A673 (cell line): ENCODE measurements around the gene GRIN2A. TPM values are rescaled to one million over a fixed set of nuclear protein-coding genes. Genes with fewer than 3 reads are reported as not detected.

ENCODE experiments used
- BruUV-seq: library from RNA; stranded (reverse); fragments of 400-500 nt; replicated peaks from 2 replicates; lab custom pipeline; 2021; lab: Mats Ljungman, UMichigan
- CTCF ChIA-PET: fragments of 300-600 bp; sonication (Branson Sonifier 250); formaldehyde crosslinking; loops from one replicate; lab custom pipeline; 2022; ENCODE audit warnings: antibody characterized with exemption; lab: Charles Lee
- POLR2A ChIA-PET: fragments of 300-600 bp; sonication (Branson Sonifier 250); formaldehyde crosslinking; loops from one replicate; lab custom pipeline; 2022; ENCODE audit warnings: antibody characterized with exemption; ENCODE audit not compliant: low non-redundant PET; lab: Charles Lee
- DNase-seq: peaks from one replicate; pipeline ENCODE4 v3.0.0-alpha.2; 2015; ENCODE audit warnings: low spot score
- H3K27ac ChIP-seq: fragments of 200-600 bp; sonication (generic); 2 replicates; pipeline ENCODE4 v1.5.1; 2016; ENCODE audit warnings: mixed run types, low read depth, mild to moderate bottlenecking, mixed read lengths, antibody characterized with exemption, low read length; ENCODE audit not compliant: poor library complexity, severe bottlenecking
- H3K27me3 ChIP-seq: fragments of 200-600 bp; sonication (generic); replicated peaks from 2 replicates; pipeline ENCODE4 v1.6.1; 2017; ENCODE audit warnings: mixed run types, low read depth, mild to moderate bottlenecking, mixed read lengths, antibody characterized with exemption, low read length; ENCODE audit not compliant: insufficient read depth, poor library complexity
- H3K36me3 ChIP-seq: fragments of 200-600 bp; sonication (generic); 2 replicates; pipeline ENCODE4 v1.6.1; 2016; ENCODE audit warnings: mixed run types, mild to moderate bottlenecking, mixed read lengths, antibody characterized with exemption, low read length; ENCODE audit not compliant: insufficient read depth, poor library complexity, severe bottlenecking
- H3K4me1 ChIP-seq: fragments of 200-600 bp; sonication (generic); 2 replicates; pipeline ENCODE4 v1.6.1; 2017; ENCODE audit warnings: mixed run types, mild to moderate bottlenecking, mixed read lengths, antibody characterized with exemption, low read length; ENCODE audit not compliant: insufficient read depth, poor library complexity, severe bottlenecking
- H3K4me3 ChIP-seq: fragments of 200-600 bp; sonication (generic); 2 replicates; pipeline ENCODE4 v1.5.1; 2016; ENCODE audit warnings: low read depth, mixed run types, mild to moderate bottlenecking, mixed read lengths, low read length; ENCODE audit not compliant: poor library complexity, severe bottlenecking
- H3K9me3 ChIP-seq: fragments of 200-600 bp; sonication (generic); 2 replicates; pipeline ENCODE4 v1.6.1; 2016; ENCODE audit warnings: mixed run types, low read depth, mild to moderate bottlenecking, mixed read lengths, antibody characterized with exemption, low read length; ENCODE audit not compliant: poor library complexity, severe bottlenecking
- EZH2 ChIP-seq: fragments of 200-600 bp; sonication (generic); IDR thresholded peaks from 2 replicates; pipeline ENCODE4 v1.6.1; 2017; ENCODE audit warnings: borderline replicate concordance, low read depth, mild to moderate bottlenecking, mixed read lengths, antibody characterized with exemption, low read length; ENCODE audit not compliant: poor library complexity, severe bottlenecking
- intact Hi-C: fragments of 100-400 bp; cut with micrococcal nuclease; formaldehyde crosslinking; loops from one replicate; pipeline ENCODE4 v1.10.0; 2022; ENCODE audit not compliant: unreplicated experiment
- total RNA-seq: library from RNA; stranded (reverse); gene quantifications from 2 replicates; pipeline ENCODE4 v1.2.3, GENCODE V29; 2021
- TF ChIP-seq, protein P1 (sequence below): fragments of 300-800, 200-600 bp; sonication (generic); conservative IDR thresholded peaks from 2 replicates; pipeline ENCODE4 v1.5.1; 2017; ENCODE audit warnings: low read depth, mild to moderate bottlenecking, antibody characterized with exemption, low read length, moderate library complexity, mixed read lengths

GRIN2A gene
- total RNA-seq, 1 experiment from 2014 or later = 1.2 TPM

DNA sequence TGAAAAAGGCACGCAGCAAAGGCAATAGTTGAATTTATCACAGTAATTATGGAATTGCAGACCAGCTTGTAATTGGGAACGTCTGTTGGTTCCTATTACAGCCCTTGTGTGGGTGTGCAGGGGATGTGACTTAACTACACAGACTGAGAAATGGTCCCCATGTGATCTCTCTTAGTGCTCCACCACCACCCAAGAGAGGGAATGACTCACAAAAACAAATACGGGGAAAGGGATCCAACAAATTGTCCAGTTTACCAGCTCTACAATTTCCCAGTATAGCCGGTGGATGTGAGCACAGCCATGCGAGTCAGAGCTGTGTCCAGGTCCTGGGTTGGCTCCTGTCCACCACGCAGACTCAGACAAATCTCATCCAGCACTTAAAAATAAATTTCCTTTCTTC, 337.9 kb downstream of the GRIN2A start:
- H3K27ac ChIP-seq = no peak overlapping the region
- H3K36me3 ChIP-seq = no peaks in the 10 kb centered on the region
- no TSS peak for BruUV-seq
- no peaks in the 10 kb centered on the region for H3K9me3 ChIP-seq
- no peaks in the 10 kb centered on the region for H3K4me1 ChIP-seq
- no peak overlapping the region for H3K4me3 ChIP-seq
- ChIA-PET POLR2A (no interaction called here), CTCF (no interaction called here)
- intact Hi-C loops = no loop called here
- TF ChIP-seq, protein P1, sequence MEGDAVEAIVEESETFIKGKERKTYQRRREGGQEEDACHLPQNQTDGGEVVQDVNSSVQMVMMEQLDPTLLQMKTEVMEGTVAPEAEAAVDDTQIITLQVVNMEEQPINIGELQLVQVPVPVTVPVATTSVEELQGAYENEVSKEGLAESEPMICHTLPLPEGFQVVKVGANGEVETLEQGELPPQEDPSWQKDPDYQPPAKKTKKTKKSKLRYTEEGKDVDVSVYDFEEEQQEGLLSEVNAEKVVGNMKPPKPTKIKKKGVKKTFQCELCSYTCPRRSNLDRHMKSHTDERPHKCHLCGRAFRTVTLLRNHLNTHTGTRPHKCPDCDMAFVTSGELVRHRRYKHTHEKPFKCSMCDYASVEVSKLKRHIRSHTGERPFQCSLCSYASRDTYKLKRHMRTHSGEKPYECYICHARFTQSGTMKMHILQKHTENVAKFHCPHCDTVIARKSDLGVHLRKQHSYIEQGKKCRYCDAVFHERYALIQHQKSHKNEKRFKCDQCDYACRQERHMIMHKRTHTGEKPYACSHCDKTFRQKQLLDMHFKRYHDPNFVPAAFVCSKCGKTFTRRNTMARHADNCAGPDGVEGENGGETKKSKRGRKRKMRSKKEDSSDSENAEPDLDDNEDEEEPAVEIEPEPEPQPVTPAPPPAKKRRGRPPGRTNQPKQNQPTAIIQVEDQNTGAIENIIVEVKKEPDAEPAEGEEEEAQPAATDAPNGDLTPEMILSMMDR = no peak
- TF ChIP-seq EZH2 = no peak
- DNase-seq = no peak
- no peaks in the 10 kb centered on the region for H3K27me3 ChIP-seq

DNA sequence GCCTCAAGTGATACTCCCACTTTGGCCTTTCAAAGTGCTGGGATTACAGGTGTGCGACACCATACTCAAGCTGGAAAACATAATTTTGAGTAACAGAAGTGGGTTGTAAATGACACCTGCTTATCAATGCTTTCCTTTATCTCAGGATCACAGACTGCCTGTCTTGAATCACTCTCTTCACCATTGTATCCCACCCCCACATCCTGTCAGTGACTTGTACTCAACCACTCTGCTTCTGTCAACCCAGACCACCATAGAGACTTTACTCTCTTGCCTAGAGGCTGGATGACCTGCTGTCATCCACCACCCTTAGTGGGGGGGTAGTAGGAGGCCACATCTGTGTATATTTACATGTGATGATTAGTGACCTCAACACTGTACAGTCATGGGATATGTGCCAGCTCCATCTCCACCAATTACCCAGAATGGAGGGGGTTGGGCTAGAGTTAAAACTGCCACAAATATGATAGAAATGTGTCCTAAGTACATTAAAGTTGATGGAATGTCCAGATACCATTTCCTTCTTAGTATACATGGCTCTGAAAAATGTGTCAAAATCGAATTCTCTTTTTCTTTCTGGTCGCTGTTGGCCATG, 338.7 kb downstream of the GRIN2A start:
- CTCF ChIA-PET = no interaction called here
- POLR2A ChIA-PET = no interaction called here
- no peak for TF ChIP-seq EZH2
- TF ChIP-seq, protein P1 = no peak
- intact Hi-C loops = no loop called here
- BruUV-seq = no TSS peak
- Histone ChIP-seq H3K4me1 (no peaks in the 10 kb centered on the region), H3K27ac (no peak overlapping the region), H3K4me3 (no peak overlapping the region), H3K27me3 (no peaks in the 10 kb centered on the region), H3K9me3 (no peaks in the 10 kb centered on the region), H3K36me3 (no peaks in the 10 kb centered on the region)
- DNase-seq = no peak

DNA sequence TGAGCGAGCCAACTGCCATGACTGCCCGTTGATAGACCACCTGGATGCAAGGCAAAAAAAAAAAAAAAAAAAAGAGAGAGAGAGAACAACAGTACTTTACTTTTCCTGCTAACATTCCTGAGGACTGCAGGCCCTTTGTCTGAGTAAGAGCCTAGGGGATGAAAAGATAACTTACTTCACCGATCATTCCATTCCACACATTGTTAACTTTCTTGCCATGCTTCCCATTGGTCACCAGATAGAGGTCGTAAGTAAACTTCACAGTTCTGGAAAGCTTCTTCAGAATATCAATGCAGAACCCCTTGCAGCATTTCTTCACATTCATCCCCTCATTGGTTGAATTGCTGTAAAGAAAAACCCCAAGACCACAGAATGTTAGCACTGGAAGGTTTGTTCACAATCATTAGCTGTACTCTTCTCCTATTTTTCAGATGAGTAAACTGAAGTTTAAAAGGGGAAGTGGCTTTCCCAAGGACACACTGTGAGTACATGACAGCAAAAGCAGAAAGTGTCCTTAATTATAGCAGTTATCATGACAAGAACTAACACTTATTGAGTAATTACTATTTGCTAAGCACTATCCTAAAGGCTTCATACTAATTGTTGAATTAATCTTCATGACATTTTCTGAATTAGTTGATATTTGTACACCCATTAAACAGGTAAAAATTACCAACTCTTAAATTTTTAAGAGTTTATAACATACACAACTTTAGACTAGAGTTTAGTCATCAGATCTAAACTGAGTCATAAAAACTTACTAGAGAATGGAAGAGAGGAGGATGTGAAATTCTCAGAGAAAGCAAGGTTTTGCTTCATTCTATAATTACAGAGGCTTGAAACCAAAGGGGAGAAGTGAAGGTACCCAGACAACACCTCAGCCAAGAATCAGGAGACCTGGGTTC, 341.2 kb downstream of the GRIN2A start:
- no peak for DNase-seq
- TF ChIP-seq, protein P1 = no peak
- TF ChIP-seq EZH2 = no peak
- H3K27me3 ChIP-seq = no peaks in the 10 kb centered on the region

More for the DNA sequence above, 341.2 kb downstream of the GRIN2A start:
- Histone ChIP-seq H3K4me1 (no peaks in the 10 kb centered on the region), H3K27ac (no peak overlapping the region), H3K36me3 (no peaks in the 10 kb centered on the region), H3K4me3 (no peak overlapping the region), H3K9me3 (no peaks in the 10 kb centered on the region)
- POLR2A ChIA-PET = no interaction called here
- intact Hi-C loops = no loop called here
- CTCF ChIA-PET = no interaction called here
- no TSS peak for BruUV-seq
